GM19372 (cell line): ENCODE data around the gene PIAS4.

ENCODE experiments used
- ATAC-seq: cut with Tn5 transposase; IDR thresholded peaks from one replicate; pipeline ENCODE4 v1.9.1; 2021; ENCODE audit warnings: mild to moderate bottlenecking, low read depth, moderate library complexity; ENCODE audit not compliant: unreplicated experiment

Gene PIAS4

DNA sequence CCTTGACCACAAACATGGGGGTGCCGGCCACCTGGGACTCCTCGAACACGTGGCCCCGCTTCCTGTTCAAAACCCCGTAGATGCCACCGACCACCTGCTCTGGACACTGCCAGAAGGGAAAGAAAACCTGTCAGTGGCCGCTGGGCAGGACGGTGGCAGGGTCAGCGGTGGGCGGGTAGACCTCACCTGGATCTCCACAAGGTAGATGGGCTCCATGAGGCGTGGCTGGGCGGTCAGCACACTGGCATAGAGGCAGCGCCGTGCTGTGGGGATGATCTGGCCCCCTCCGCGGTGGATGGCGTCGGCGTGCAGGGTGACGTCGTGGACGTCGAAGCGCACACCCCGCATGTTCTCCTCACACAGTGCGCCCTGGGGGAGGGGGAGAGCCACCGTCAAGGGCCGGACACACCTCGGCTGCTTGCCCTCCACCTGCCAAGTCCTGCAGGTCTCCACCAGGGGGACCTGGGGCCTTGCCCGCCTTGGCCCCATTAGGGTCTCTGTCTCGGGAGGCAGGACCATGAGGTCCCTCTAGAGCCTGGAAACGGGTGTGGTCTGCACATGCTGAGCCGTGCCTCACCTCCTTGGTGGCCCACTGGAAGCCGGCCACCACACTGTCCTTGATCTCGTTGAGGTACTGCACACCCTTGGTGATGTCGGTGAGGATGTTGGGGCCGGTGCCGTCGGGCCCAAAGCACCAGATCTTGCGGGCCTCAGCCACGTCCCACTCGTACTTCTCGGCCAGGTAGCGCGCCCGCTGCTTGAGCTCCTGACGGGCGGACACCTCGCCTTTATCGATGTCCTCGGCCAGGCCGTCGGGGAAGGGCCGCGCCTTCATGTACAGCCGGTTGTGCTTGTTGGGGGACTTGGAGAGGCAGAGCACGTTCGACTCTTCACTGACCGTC lies 30.0 kb upstream of the PIAS4 start:
- no peak for ATAC-seq

GRCh38 chr19:3978145-3978544 lies 29.4 kb upstream of the PIAS4 start:
- no peak for ATAC-seq

DNA sequence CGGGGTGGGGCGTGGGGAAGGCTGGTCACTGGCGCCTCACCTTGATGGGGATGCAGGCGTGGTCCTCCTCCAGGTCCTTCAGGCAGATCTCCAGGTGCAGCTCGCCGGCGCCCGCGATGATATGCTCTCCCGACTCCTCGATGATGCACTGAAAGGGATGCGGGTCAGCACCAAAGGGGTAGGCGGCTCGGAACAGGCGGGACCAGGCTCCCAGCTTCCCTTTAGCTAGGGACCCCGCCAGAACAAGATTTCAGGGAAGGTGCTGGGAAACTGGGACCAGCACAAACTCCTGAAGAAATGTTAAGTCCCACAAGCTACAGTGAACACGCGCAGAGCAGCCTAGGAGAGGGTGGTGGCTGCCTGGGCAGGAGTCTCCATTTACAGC lies 28.3 kb upstream of the PIAS4 start:
- no peak for ATAC-seq

- ATAC-seq, result no peak
These were observed 27.7 kb upstream of the PIAS4 start for GRCh38 chr19:3979674-3980352.

GRCh38 chr19:3980353-3981251 lies 26.9 kb upstream of the PIAS4 start:
- no peak for ATAC-seq

GRCh38 chr19:3981373-3981735 lies 26.2 kb upstream of the PIAS4 start:
- no peak for ATAC-seq

DNA sequence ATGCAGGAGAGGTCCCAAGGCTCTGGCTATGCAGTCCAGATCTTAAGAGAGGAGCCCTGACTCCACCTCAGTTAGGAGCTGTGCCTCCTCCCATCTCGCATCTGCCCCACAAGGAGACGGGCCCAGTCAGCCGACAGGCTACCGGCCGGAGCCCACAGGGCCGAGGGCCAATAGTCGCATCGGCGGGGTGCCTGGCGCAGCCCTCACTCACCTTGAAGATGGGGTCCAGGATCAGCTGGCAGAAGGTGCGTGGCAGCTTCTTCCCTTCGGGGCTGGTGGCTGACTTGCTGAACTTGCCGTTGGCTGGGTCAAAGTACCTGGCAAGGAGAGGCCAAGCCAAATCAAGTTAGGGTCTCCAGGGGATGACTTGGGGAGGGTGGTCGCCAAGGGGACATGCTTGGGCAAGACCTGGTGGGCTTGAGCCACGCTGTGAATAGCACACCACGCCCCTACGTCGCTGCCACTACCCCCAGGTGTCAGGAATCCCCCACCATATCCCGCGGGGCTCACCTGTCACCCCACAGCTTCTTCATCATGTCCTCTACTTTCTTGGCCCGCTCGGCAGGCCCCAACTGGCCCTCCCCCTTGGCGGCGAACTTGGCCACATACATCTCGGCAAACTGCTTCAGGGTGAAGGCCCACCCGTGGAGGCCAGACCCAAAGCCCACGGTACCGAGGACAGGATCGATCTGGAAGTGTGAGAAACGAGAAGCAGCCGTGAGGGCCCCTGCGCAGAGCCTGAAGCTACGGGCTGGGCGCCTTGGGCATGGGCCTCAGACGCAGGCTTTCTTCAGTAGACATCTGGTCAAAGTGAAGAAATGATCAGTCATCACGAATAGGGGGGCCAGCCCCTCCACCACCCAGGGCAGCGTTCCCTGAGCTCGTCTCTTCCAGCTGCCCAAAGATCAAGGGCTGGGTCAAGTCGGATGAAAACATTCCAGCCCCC lies 25.5 kb upstream of the PIAS4 start:
- ATAC-seq, result no peak

DNA sequence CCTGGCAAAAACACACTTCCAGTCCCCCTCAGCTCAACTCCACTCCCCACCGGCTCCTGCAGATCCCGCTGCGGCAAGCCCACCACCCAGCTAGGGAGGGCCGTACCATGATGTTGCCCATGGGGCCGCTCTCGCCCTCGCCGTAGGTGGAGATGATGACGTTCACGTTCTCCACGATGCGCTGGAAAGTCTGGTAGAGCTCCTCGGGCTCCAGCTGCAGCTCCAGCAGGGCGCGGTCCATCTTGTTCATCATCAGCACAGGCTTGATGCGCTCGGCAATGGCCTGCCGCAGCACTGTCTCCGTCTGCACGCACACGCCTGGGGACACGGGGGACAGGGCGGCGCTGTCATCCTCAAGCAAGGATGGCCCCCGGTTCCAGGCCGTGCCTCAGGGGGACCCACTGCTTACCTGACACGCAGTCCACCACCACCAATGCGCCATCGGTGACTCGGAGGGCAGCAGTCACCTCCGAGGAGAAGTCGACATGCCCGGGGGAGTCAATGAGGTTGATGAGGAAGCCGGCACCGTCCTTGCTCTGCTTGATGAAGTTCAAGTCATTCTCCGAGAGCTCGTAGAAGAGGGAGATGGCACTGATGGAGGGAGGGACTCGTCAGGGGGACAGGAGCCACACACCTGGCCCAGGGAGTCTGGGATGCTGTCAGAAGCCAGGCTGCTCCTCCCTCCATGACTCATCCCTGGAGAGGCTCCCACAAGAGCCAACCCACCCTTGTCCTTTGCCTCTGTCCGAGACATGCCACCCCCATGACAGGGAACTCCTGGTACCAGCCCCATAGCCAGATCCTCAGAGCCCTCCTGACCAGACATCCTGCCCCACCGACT lies 24.6 kb upstream of the PIAS4 start:
- ATAC-seq, result no peak

- no peak for ATAC-seq
These were observed 24.0 kb upstream of the PIAS4 start for GRCh38 chr19:3983542-3983914.

DNA sequence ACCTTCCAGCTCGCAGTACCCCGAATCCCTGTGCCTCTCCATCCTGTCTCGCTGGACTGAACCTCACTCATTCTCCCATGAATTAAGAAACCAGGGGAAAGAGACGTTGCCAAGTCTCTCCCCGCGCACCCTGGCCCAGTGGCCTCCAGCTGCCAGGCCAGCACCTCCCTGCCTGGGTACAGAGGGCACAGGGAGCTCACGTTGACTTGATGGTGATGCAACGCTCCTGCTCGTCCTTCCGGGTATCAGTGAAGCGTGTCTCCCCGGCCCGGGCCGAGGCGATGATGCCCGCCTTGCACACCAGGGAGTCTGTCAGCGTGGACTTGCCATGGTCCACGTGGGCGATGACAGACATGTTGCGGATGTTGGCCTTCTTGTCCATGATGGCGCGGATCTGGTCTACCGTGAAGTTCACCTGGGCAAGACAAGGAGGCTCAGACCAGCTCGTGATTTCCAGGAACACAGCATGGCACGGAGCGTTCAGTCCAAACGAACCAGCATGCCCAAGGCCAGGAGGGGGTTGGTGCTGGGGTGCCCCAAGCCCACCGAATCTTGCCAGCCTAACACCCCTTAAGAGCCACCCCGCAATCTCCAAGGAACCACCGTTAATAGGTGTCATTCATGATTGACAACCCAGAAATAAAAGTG lies 23.5 kb upstream of the PIAS4 start:
- no peak for ATAC-seq

DNA sequence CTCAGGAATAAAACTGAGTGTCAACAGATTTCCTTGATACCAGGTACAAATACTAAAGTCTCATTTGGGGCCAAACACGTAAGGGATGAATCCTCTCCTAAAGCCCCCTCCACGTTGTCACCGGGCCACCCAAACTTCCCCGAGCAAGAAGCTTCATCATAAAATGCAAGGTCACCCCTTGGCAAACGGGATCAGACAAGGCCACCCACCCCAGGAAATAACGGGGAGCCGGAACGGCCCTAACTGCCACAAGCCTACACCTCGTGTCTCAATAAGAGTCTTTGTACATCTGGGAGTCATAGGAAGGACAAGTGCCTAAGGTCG lies 23.0 kb upstream of the PIAS4 start:
- ATAC-seq, result no peak

- peak; percentile 54 for ATAC-seq
These were observed 22.5 kb upstream of the PIAS4 start, which contains the start of gene EEF2 for GRCh38 chr19:3984908-3985642. Gene EEF2, minus strand, starts transcription at chr19:3985463. Its CDS starts 83 bp downstream, at chr19:3985380.

DNA sequence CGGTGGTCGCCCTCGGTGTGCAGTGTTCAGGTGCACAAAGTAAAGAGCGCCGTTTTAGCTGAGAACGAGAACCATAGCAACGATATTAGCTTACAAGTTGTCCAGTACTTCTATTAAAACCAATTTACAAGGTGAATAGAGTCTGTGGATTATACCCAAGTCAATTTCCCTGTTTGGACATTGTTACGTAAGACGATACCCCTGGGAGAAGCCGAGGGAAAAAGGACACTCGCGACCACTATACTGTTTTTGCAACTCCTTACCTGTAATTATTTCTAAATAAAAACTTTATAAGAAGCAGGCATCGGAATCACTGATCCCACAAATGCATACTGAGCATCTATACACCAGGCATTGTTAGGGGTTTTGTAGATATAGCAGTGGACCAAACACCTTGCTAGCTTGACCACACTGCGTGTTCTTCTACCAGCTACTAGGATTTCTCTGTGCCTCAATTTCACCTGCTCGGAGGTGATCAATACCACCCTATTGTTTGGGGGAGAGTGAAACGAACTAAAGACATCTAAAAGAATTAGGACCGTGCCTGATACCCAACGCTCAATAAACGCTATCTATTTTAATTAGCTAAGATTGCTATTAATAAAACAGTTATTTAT lies 21.8 kb upstream of the PIAS4 start:
- no peak for ATAC-seq

DNA sequence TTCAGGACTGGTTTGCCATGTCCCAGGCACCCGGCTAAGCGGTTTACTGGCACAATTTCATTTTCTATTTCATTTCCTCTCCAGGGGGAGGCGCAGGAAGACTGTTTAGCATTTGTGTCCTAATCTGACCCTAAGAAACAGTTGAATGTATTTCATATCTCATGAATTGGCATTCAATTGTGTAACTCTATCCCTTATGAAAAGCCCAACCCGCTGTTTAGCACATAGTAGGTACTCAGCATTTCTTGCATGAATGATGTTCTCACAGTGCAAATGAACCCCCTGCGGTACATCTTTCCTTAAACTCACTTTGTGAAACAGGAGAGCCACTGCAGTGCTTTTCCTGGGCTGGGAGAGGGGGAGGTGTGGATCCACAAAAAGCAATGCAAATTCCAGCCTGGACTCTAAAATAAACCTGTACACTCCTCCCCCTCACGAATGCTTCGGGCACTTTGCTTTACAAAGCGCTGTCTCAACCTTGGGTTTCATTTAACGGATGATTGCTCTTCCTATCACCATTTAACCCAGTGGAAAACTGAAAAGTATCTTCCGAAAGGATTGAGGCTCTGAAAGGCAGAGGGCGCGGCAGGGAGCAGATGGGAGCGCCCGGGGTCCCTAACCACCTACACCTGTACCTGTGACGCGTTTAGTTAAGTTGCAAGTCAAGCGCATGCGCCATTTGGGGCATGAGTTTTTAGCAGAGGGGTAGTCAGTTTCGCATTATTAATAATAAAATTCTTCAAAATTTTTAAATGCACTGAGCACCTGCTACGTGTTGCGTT lies 21.1 kb upstream of the PIAS4 start:
- no peak for ATAC-seq

GRCh38 chr19:3987619-3988371 lies 19.7 kb upstream of the PIAS4 start:
- peak; percentile 47 for ATAC-seq

GRCh38 chr19:3990815-3991117 lies 16.8 kb upstream of the PIAS4 start:
- ATAC-seq, result no peak
